RPMI7951 (cell line): ENCODE data around the gene BLOC1S4. TPM values are rescaled to one million over a fixed set of nuclear protein-coding genes. Genes with fewer than 3 reads are reported as not detected.
"Not testable (repeated sequence)": the region's sequence is repeated elsewhere in the genome, so short reads cannot be mapped to it uniquely, and the experiment has no call there.

ENCODE experiments used
- DNase-seq: peaks from one replicate; pipeline ENCODE4 v3.0.0-alpha.2; 2012; ENCODE audit warnings: low read depth
- total RNA-seq: library from RNA; depleted of rRNA; stranded (reverse); fragments of >200 nt; shearing (Covaris generic); gene quantifications from 2 replicates; pipeline ENCODE4 v1.2.3, GENCODE V29; 2014; rRNA removed

The BLOC1S4 gene, protein sequence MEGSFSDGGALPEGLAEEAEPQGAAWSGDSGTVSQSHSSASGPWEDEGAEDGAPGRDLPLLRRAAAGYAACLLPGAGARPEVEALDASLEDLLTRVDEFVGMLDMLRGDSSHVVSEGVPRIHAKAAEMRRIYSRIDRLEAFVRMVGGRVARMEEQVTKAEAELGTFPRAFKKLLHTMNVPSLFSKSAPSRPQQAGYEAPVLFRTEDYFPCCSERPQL
- 11.5 and 21.2 TPM in 2 replicates for total RNA-seq

DNA sequence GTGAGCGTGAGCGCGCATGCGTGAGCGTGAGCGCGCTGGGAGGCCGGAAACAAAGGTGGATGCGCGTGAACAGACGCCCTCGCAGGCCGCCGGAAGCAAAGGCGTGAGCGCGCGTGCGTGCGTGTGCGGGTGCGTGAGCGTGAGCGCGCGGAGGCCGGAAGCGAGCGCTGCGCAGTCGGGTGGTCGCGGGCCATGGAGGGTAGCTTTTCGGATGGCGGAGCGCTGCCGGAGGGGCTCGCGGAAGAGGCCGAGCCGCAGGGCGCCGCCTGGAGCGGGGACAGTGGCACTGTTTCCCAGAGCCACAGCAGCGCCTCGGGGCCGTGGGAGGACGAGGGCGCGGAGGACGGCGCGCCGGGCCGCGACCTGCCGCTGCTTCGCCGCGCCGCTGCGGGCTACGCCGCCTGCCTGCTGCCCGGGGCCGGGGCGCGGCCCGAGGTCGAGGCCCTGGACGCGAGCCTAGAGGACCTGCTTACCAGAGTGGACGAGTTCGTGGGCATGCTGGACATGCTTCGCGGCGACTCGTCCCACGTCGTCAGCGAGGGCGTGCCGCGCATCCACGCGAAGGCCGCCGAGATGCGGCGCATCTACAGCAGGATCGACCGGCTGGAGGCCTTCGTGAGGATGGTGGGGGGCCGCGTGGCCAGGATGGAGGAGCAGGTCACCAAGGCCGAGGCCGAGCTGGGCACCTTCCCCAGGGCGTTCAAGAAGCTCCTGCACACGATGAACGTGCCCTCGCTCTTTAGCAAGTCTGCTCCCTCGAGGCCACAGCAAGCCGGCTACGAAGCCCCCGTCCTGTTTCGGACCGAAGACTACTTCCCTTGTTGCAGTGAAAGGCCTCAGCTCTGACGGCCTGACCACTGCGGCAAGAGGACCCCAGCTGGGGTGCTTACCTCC, at the start of gene BLOC1S4:
Gene BLOC1S4 (plus strand): TSS at position 157 of the 894 bp plus-strand sequence. CDS start 36 bp downstream, at position 193.
- peak; percentile 85 for DNase-seq

DNA sequence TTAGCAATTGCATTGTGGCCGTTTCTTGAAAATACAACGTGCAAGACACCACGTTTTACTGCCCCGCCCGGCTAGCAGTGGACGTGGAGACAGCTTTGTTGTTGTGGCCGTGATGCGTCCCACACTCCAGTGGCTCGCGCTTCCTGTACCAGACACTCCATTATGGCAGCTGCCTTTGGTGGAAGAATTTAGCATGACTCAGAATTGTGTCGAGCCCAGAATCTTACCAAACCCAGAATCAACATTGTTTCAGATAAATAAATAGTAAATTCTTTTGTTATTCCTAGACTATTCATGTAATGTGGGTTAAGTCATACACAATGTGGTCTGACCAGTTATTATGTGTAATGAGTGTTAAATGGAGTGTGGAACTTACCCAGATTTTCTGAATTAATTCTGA, 47.6 kb upstream of the BLOC1S4 start:
- peak; percentile 36 for DNase-seq

DNA sequence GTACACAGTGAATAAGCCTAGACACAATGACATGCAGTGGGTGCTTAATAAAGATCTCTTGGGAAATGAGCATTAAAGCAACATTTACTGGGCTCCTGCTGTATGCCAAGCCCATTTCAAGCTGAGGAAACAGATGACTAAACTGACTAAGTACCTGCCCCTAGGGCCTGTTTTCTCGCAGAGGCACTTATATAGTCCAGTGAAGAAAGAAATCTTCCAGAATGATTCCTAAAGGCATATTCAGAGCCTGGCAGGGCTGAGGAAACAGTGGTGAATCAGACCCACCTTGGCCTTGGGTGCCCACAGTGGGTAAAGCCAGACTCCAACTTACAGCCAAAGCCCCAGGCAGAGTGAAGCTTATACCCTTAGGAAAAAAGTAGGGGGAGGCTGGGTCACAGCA, 44.3 kb upstream of the BLOC1S4 start:
- no peak for DNase-seq

DNA sequence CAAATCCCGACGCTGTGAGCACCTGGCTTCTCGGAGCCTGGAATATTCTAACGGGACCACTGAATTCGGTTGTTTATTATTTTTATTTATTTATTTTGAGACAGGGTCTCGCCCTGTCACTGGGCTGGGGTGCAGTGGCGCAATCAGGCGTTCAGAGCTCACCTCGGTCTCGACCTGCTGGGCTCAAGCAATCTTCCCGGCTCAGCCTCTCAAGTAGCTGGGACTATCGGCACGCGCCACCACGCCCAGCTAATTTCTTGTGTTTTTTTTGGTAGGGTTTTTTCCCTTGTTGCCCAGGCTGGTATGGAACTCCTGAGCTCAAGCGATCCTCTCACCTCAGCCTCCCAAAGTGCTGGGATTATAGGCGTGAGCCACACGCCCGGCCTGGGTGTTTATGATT, 43.8 kb upstream of the BLOC1S4 start:
- DNase-seq, result no peak

DNA sequence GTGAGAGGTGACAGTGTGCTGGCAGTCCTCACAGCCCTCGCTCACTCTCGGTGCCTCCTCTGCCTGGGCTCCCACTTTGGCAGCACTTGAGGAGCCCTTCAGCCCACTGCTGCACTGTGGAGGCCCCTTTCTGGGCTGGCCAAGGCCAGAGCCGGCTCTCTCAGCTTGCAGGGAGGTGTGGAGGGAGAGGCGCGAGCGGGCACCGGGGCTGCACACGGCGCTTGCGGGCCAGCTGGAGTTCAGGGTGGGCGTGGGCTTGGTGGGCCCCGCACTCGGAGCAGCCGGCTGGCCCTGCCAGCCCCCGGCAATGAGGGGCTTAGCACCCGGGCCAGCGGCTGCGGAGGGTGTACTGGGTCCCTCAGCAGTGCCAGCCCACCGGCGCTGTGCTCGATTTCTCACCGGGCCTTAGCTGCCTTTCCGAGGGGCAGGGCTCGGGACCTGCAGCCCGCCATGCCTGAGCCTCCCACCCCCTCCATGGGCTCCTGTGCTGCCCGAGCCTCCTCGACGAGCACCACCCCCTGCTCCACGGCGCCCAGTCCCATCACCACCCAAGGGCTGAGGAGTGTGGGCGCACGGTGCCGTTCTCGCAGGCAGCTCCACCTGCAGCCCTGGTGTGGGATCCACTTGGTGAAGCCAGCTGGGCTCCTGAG, 43.3 kb upstream of the BLOC1S4 start:
- not testable (repeated sequence) for DNase-seq

DNA sequence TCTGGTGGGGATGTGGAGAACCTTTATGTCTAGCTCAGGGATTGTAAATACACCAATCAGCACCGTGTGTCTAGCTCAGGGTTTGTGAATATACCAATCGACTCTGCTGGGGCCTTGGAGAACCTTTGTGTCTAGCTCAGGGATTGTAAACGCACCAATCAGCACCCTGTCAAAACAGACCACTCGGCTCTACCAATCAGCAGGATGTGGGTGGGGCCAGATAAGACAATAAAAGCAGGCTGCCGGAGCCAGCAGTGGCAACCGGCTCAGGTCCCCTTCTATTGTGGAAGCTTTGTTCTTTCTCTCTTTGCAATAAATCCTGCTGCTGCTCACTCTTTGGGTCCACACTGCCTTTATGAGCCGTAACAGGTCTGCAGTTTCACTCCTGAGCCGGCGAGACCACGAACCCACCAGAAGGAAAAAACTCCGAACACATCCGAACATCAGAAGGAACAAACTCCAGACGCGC, 42.7 kb upstream of the BLOC1S4 start:
- DNase-seq, result peak; percentile 40

DNA sequence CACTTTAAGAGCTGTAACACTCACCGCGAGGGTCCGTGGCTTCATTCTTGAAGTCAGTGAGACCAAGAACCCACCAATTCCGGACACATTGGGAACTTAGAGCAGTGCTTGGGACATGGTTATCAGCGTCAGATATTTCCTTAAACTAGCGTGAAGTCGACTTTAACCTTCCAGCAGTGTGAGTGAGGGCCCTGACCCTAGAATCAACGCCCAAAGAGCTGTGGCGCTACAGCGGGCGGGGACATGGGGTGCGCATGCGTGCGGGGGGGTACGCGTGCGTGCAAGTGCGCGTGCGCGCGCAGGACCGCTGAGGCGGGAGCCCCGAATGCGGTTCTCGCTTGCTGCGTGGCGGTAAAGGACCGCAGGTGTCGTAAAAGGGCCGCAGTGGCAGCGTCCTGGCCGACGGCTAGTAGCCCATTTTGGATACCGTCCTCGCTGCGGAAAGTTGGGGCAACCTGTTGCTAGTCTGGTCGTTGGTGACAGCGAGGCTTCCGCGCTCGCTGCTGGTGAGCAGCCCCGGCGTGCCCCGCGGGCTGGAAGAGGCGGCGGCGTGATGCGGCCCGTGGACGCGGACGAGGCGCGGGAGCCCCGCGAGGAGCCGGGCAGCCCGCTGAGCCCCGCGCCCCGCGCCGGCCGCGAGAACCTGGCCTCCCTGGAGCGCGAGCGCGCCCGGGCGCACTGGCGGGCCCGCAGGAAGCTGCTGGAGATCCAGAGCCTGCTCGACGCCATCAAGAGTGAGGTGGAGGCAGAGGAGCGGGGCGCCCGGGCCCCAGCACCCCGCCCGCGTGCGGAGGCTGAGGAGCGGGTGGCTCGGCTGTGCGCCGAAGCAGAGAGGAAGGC, 42.1 kb upstream of the BLOC1S4 start:
- DNase-seq, result peak; percentile 90

DNA sequence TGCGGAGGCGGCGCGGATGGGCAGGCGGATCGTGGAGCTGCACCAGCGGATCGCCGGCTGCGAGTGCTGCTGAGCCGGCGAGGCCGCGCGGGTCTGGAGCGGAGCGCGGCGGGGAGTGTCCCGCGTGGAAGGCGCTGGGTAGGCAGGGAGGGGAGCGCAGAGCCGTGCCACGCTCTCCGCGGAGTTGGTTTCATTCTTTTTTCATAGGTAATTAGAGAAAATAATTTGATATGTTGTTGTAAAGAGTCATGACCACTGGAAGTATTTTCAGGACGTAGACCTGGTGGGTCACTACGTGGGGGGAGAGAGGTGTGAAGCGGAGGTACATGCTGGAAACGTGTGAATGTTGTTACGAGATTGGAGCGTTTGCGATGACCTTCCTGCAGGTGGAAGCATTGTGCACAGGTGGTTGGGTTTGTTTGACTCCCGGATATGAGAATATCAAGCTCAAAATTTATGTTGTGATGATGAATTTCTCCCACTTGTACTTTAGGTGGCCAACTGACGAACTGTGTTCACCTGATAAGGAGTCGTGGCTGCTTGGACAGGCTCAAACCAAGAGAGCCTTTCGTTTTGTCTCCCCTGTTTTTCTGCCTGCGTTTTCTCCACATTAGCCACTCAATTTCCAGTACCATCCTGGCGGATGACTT, 41.3 kb upstream of the BLOC1S4 start:
- DNase-seq, result no peak

DNA sequence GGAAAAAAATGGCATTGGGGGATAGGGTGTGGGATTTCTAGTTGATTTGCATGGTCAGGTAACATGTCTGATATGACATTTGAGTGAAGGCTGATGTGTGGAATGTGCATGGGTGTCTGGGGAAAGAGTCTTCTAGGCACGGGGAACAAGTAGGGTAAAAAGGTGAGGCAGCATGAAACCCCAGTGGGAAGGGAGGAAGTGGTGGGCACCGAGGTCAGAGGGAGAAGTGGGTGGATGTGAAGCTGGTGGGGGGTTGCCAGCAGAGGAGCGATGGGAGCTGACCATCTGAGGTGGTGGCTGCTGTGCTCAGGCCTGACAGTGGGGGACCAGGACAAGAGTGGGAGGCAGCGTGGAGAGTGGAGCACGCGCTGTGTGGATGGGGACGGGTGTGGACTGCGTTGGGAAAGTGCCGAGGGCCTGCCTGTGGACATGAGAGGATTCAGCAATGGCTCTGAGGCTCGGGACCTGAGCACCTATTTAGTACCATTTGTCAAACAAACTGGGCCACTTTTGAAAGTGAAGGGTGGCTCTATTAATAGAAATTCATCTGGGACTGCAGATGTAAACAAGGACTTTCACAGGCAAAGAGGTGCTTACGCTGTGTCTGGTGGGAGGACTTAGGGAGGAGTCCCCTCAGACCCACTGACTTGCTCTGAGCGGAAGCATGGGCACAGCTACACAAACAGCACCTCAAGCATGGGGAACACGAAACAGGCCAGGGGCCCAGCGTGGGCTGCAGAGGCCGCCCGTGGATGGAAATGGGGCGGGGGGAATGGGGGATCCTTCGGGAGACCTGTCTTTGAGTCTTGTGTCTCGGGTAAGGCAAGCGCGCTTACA, 39.0 kb upstream of the BLOC1S4 start:
- no peak for DNase-seq

DNA sequence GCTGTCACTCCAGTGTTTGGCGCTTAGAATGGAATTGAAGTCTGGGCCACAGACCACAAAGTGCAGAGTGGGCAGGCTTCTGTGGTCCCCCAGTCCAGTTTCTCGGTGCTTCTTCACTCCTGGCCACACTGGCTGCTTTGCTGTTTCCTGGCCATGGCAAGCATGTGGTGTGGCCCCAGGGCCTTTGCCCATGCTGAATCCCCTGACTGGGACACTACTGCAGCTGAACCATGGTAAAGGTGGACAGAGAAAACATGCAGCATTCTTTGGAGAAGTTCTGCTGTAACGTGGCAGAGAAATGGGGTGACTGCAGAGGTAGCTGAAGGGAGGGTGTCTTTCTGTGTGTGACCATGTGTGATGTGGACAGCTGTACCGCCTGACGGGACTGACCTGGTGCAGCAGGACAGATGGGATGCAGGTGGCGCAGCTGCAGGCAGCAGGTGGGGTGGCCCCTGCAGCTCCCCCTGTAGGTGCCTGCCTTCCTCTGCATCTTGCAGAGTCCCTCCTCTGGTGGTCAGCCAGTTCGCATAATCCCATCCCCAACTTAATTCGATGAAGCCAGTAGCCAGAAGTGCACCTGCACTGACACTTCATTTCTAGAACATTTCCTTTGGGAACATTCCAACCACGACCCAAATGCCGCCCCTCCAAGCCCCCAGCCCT, 35.5 kb upstream of the BLOC1S4 start:
- no peak for DNase-seq

DNA sequence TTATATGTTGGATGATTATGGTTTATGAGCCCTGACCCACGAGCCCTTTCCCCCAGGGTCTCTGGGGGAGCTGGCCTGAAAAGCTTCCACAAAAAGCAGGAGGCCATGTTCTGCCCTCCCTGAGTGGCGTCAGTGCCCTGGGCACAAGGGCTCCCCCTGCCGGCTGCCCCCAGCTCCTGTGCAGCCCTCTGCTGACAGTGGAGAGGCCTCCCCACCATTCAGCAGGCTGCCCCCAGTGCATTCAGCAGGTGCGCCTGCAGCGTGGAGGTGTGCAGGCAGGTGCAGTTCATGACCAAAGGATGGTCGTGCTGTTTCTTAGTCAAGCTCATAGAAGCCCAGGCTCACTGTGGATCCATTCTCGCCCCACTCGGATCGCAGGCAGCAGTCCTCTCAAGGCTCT, 34.8 kb upstream of the BLOC1S4 start:
- no peak for DNase-seq

DNA sequence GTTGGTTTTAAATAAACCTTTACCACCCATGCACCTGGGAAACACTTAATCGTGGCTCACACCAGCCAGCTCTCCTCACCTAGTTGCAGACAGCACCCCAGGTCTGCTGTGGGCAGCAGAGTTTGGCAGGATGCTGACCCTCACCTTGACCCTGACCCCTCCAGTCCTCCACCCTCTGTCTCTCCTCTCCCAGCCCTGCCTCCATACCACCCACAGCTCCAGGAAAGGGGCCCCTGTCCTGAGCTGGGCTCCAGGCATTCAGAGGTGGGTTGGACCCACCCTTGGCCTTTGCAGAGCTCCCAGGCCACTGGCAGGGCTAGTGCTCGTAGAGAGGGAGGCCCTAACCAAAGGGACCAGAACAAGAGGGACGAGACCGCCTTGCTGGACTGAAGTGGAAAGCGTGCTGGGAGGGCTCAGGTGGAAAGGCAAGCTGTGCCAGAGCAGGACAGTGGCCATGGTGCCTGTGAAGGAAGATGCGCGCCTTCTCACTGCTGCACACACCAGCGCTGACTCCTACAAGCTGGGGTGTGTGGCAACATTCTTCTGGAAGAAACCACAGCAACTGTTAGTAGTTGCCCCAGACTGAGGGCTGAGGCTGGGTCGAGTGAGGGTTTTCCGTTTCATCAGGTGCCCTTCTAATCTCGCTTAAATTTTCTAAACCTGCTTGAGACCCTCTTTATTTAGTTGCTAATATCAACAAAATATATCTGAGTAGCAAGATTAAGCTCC, 32.9 kb upstream of the BLOC1S4 start:
- no peak for DNase-seq

DNA sequence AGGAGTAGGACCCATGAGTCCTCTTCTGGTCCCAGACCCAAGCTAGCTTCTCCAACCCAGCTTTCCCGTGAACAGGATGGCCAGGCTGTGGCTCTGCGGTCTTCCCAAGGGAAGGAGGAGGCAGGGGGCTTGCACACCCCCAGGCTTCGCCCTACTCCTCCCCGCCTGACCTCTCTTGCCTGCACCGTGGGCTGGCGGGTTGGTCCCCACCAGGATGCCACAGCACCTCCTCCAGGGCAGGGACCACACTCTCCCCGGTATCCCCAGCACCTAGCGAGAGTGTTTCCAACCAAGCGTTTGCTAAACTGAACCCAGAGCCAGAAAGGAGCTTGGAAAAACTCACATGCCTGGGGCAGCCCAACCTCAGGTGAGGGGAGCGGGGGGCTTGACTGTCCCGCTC, 31.3 kb upstream of the BLOC1S4 start:
- no peak for DNase-seq

DNA sequence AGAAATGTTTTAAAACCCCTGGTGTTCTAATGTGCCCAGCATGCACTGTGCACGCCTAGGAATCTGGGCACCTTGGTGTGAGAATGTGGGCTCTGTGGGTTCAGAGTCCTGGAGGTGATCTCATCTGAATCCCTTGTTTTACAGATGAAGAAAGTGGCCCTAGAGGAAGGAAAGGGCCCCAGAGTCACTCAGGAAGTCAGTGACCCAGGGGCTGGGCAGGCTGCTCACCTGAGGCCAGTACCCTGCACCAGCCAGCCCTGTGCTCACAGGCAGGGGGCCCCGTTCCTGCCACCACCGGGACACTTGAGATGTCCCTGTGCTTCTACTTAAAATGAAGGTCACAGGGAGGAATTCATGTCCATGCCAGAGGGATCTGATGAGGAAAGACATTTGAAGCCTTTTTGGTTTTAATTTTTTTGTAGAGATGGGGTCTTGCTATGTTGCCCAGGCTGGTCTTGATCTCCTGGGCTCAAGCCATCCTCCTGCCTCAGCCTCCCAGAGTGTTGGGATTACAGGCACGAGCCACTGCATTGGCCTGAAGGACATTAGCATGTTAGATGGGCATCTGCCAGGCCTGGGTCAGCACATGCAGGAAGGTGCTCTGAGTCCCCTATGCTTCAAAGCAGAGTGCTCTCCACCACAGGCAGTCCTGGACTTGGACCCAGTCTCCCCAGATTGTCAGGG, 29.7 kb upstream of the BLOC1S4 start:
- DNase-seq, result no peak

DNA sequence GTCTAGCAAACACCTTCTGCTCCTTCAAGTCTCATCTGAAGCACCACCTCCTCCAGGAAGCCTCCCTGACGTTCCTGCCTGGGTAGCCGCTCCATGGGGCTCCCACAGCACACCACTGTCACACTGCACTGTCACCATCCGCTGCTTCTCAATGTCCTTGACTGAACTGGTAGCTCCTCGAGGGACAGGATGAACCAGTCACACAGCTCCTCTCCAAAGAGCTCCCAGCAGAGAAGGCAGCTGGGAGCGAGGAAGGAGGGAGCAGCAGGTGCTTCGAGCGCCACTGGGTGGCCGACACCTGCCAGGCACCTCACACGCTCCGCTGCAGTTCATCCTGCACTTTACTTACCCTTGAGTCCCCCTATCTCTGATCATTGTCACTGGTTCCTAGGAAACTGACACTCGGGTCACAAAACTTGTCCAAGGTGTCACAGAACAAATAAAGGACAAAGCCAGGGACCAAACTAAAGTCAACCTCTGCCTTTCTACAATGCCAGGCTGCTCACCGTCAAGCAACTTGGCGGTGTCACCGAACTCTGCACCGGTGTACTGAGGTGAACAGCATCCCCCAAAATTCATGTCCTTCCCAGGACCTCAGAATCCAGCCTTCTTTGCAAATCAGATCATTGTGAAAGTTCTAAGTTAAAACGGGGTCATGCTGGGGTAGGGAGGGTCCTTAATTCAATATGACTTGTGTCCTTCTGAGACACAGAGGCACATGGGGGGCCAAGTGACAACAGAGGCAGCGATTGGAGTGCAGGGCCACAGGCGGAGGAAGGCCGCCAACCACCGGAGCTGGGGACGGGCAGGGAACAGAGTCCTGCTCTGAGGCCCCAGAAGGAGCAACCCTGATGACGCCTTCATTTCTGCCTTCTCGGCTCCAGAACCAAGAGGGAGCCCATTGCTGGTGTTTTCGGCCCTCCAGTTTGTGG, 27.8 kb upstream of the BLOC1S4 start:
- no peak for DNase-seq

DNA sequence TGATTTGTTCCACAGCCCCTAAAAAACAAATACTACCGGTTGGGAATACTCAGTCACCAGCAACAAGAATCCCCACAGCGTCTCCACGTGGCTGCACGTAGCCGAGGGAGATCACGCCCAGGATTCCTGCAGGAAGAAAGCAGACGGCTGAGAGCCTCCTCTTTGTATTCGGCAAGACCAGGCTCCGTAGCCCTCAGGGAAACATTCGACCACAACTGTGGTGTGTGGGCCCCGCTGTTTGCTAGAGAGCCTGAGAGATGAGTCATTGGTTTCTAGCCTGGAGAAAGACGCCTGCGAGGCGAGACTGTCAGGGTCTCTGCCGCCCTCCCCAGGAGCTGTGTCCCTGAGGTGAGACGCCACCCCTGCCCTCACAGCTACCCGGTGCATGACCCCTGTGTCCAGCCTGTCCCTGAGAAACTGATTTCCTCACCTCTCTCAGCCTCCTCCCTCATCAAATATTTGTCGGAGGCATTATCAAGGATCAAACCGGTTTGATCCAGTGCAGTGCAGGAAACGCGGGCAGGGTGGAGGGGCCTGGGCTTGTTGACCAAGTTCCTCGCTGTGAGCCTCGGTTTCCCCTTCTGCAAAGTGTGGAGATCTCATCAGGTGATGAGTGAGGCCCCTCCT, 27.0 kb upstream of the BLOC1S4 start:
- DNase-seq, result peak; percentile 96

DNA sequence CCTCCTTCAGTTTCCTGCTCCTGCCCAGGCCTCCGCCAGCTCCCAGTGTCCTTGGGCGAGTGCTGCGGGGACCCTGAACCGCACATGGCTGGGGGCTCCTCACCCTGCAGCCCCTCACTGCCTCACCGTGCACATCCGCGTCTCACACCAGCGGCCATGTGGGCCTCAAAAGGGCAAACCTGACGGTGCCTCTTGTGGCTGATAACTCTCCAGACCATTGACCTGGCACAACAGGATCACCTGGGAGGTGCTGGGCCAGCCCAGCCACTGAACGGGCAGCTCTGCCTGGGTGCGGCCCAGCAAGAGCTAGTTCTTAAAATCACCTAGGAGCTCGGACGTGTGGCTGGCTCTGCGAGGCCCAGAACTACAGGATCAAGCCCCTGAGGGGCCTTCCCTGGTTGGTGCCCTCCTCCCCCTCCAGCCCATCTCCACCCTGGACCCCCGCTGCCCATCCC, 26.4 kb upstream of the BLOC1S4 start:
- DNase-seq, result no peak
